Measurements from ENCODE around the gene CAMKK2. TPM values are rescaled to one million over a fixed set of nuclear protein-coding genes. Genes with fewer than 3 reads are reported as not detected.

CAMKK2 gene
- total and polyA plus RNA-seq, 2 of the 4 experiments (the other 2 are of a cell fraction): 15.2 to 24.7 TPM

GRCh38 chr12:121230538-121230907 lies 66.0 kb downstream of the CAMKK2 start:
- H3K4me1 ChIP-seq (ENCODE audit: control insufficient read depth, insufficient read depth, low read length): no peaks in the 10 kb centered on the region
- in situ Hi-C loops (cut with MboI; ENCODE audit: low sequenced_read_pairs): no loop called here
- H3K27ac ChIP-seq (ENCODE audit: insufficient read depth, low read length): no peak overlapping the region
- no peak for DNase-seq
- H2BK5ac ChIP-seq (ENCODE audit: low read depth, low read length, poor library complexity, severe bottlenecking): no peak overlapping the region
- H3K9me3 ChIP-seq (ENCODE audit: control insufficient read depth, insufficient read depth, low read length): no peaks in the 10 kb centered on the region
- no peak overlapping the region for H2BK20ac ChIP-seq (ENCODE audit: low read depth, low read length)
- H4K20me1 ChIP-seq (ENCODE audit: insufficient read depth, low read length): no peaks in the 10 kb centered on the region
- no peaks in the 10 kb centered on the region for H3K79me1 ChIP-seq (ENCODE audit: low read depth in 1 of 2, low read length in 2 of 2)
- no TSS peak for BruUV-seq (replicated peaks)
- CTCF ChIA-PET: interaction anchor here (0.5 to 2.1 kb wide), 4 partner anchors 8 to 101 kb away, joined by 4 to 6 read pairs (median 5); no protein-coding TSS in a partner anchor
- no CpG with 5 or more reads among the region's 12 CpGs for WGBS, 2 experiments (ENCODE audit: extremely low coverage in 2 of 2, insufficient read length in 1 of 2)
- no peak overlapping the region for H2BK15ac ChIP-seq (ENCODE audit: low read depth, low read length)
- no peak overlapping the region for H3K18ac ChIP-seq (ENCODE audit: low read depth, low read length)
- H2AFZ ChIP-seq (replicated peaks; ENCODE audit: low read length, poor library complexity): peak overlapping the region; percentile 26
- no peak overlapping the region for H3K4me3 ChIP-seq (ENCODE audit: insufficient read depth, low read depth, low read length)
- ATAC-seq (ENCODE audit: low read depth): no peak
- H2AK5ac ChIP-seq (ENCODE audit: low read depth, low read length): no peak overlapping the region
- no peak overlapping the region for H3K4me2 ChIP-seq (ENCODE audit: low read depth, low read length)
- intact Hi-C loops (cut with micrococcal nuclease): loop anchor here (1.0 to 2.0 kb wide), 3 partner anchors 120 to 225 kb away; no protein-coding TSS in a partner anchor
- POLR2A ChIA-PET (ENCODE audit: unreplicated experiment): no interaction called here
- H4K5ac ChIP-seq (ENCODE audit: low read depth, low read length): no peak overlapping the region
- TF ChIP-seq MAZ (IDR thresholded peaks at IDR 0.05; ENCODE audit: borderline replicate concordance, low read depth, low read length): no peak
- TF ChIP-seq BHLHE40 (IDR thresholded peaks at IDR 0.05; ENCODE audit: low read depth, low read length): no peak
- TF ChIP-seq CHD1 (IDR thresholded peaks at IDR 0.05; ENCODE audit: low read depth, low read length): no peak
- TF ChIP-seq RFX5 (IDR thresholded peaks at IDR 0.05; ENCODE audit: low read depth, low read length): no peak
- TF ChIP-seq USF2 (IDR thresholded peaks at IDR 0.05; ENCODE audit: low read depth, low read length): no peak
- no peak for TF ChIP-seq CTCF (conservative IDR thresholded peaks at IDR 0.05; ENCODE audit: low read depth, low read length)
- TF ChIP-seq RCOR1 (IDR thresholded peaks at IDR 0.05; ENCODE audit: insufficient replicate concordance, low read length): no peak
- dilution Hi-C loops (cut with HindIII; ENCODE audit: low sequenced_read_pairs, unreplicated experiment): no loop called here
- no peak overlapping the region for H3K9ac ChIP-seq (ENCODE audit: low read depth, low read length)
- H4K8ac ChIP-seq (ENCODE audit: low read depth in 2 of 2, low read length in 2 of 2): no peak overlapping the region
- H3K4ac ChIP-seq (ENCODE audit: low read depth, low read length): no peak overlapping the region
- H3K23ac ChIP-seq (ENCODE audit: low read depth, low read length): no peak overlapping the region
- H3K56ac ChIP-seq (ENCODE audit: extremely low read depth, insufficient read depth, low read length): no peak overlapping the region
- H3K27me3 ChIP-seq (ENCODE audit: control insufficient read depth, insufficient read depth, low read length): no peaks in the 10 kb centered on the region
- no peak overlapping the region for H2BK120ac ChIP-seq (ENCODE audit: low read depth, low read length)
- H3K9me1 ChIP-seq (ENCODE audit: insufficient read depth, low read length): no peaks in the 10 kb centered on the region
- H3K14ac ChIP-seq (replicated peaks; ENCODE audit: low read depth, low read length): no peak overlapping the region
- H4K91ac ChIP-seq (ENCODE audit: insufficient read depth, low read depth, low read length): no peak overlapping the region
- H3K36me3 ChIP-seq (ENCODE audit: control insufficient read depth, insufficient read depth, low read length): peaks cover 4% of the 10 kb centered on the region; the same call in 1 of the 2 replicates
- no peak overlapping the region for H2AK9ac ChIP-seq (replicated peaks; ENCODE audit: low read depth, low read length, poor library complexity)
